ENCODE measurements around the gene NR6A1.

The NR6A1 gene

DNA sequence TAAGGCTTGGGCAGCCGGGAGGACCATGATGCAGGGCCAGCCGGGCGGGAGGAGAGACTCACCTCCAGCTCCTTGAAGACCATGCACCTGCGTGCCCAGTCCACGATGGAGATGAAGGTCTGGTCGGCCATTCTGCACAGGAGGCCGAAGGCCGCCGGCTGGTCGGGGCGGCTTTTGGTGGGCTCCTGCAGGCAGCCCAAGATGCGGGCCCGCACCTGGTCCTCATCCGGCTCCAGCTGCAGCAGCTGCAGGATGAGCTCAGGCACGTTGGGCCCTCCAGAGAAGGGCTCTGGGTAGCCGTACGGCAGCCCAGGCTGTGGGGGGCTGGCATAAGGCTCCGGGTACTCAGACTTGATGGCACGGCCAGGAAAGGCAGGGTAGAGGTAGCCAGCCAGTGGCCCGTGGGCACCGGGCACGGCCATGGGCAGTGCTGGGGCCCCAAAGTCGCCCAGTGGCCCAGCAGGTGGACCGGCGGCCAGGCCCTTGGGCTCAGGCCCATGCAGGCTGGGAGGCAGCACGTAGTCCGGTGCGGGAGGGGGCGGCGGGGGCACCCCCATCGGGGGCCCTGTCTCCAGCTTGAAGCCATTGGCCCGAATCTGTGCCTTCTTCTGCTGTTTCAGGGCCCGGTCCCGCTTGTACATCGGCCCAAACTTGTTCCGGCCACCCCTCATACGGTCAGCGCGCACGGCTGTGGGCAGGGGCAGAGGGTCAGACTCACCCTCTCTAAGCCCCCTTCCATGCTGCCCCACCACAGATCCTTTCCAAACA, 270.9 kb downstream of the NR6A1 start:
- 93% methylated on average over 40 of the region's 40 CpGs for WGBS
- Histone ChIP-seq H3K14ac (ENCODE audit: low read length in 2 of 2) (no peak overlapping the region), H3K36me3 (ENCODE audit: control insufficient read depth in 1 of 2, insufficient read depth in 2 of 2, low read depth in 1 of 2, low read length in 2 of 2) (no peaks in the 10 kb centered on the region), H3K18ac (ENCODE audit: low read depth in 1 of 2, low read length in 2 of 2) (no peak overlapping the region), H3K23ac (ENCODE audit: low read length in 2 of 2) (no peak overlapping the region), H2BK5ac (ENCODE audit: low read depth, low read length, poor library complexity, severe bottlenecking) (no peak overlapping the region), H2BK15ac (ENCODE audit: low read depth, poor library complexity, severe bottlenecking) (no peak overlapping the region), H4K8ac (ENCODE audit: low read length) (no peak overlapping the region), H2BK120ac (ENCODE audit: low read depth, low read length) (no peak overlapping the region), H3K4me2 (ENCODE audit: low read length, poor library complexity, severe bottlenecking) (no peak overlapping the region), H2BK12ac (ENCODE audit: low read length in 2 of 2) (no peak overlapping the region), H2AK5ac (ENCODE audit: low read length, severe bottlenecking) (no peak overlapping the region), H3K4me1 (ENCODE audit: control insufficient read depth, insufficient read depth, low read depth, low read length) (peaks cover 16% of the 10 kb centered on the region), H3K27me3 (ENCODE audit: control insufficient read depth in 1 of 2, insufficient read depth in 1 of 2, low read length in 2 of 2) (peaks cover 91 to 96% of the 10 kb centered on the region in 2 experiments), H3K79me1 (replicated peaks; ENCODE audit: low read length, poor library complexity, severe bottlenecking) (no peaks in the 10 kb centered on the region), H3K27ac (ENCODE audit: low read length, poor library complexity, severe bottlenecking) (no peak overlapping the region), H3K4me3 (ENCODE audit: insufficient read depth in 1 of 2, low read depth in 1 of 2, low read length in 2 of 2) (no peak overlapping the region), H3K9ac (ENCODE audit: low read length) (no peak overlapping the region), H3K9me3 (ENCODE audit: control insufficient read depth, low read length) (no peaks in the 10 kb centered on the region), H3K4ac (ENCODE audit: low read depth in 1 of 2, low read length in 2 of 2) (no peak overlapping the region), H2AFZ (ENCODE audit: low read depth, low read length) (no peak overlapping the region), H4K91ac (ENCODE audit: low read length) (no peak overlapping the region)
- DNase-seq = no peak

- DNase-seq = no peak
Observed at GRCh38 chr9:124499216-124499615, 271.9 kb downstream of the NR6A1 start.

DNA sequence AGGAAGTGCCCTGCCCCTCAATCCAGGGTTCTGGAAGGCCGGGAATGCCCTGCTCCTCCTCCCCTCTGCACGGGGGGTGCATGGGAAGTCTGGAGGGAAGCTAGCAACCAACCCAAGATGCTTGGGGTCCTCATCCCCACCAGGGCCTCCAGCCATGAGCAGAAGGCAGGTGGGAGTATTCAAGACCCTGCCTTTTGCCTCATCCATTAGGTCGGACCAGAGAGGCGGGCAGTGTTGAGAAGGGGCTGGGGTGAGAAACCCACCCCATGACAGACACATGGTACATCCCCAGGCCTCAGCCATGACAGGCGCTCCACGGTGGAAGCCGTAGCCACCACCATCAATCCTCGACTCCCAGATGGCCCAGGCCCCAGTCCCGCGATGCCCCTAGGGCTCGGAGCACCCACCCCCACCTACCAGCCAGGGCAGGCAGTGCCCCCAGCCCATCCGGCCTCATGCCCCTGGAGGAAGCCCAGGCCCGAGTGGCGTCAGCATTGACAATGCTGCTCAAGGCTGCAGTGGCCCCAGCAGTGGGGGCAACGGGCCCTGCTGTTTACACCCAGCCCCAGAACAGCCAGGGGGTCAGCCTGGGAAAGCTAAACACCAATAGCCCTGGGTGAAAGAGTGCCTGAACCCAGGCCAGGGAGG, 272.5 kb downstream of the NR6A1 start:
- no peaks in the 10 kb centered on the region for H3K9me3 ChIP-seq (ENCODE audit: control insufficient read depth, low read length)
- WGBS = 76% methylated on average over 15 of the region's 15 CpGs
- H3K79me1 ChIP-seq (replicated peaks; ENCODE audit: low read length, poor library complexity, severe bottlenecking) = no peaks in the 10 kb centered on the region
- H3K36me3 ChIP-seq (ENCODE audit: control insufficient read depth in 1 of 2, insufficient read depth in 2 of 2, low read depth in 1 of 2, low read length in 2 of 2) = no peaks in the 10 kb centered on the region
- no peak overlapping the region for H3K4ac ChIP-seq (ENCODE audit: low read depth in 1 of 2, low read length in 2 of 2)
- no peak overlapping the region for H3K4me2 ChIP-seq (ENCODE audit: low read length, poor library complexity, severe bottlenecking)
- H3K27ac ChIP-seq (ENCODE audit: low read length, poor library complexity, severe bottlenecking) = no peak overlapping the region
- H3K14ac ChIP-seq (ENCODE audit: low read length in 2 of 2) = no peak overlapping the region
- no peak overlapping the region for H4K8ac ChIP-seq (ENCODE audit: low read length)
- no peak overlapping the region for H2AK5ac ChIP-seq (ENCODE audit: low read length, severe bottlenecking)
- H2BK12ac ChIP-seq (ENCODE audit: low read length in 2 of 2) = no peak overlapping the region
- H3K27me3 ChIP-seq (ENCODE audit: control insufficient read depth in 1 of 2, insufficient read depth in 1 of 2, low read length in 2 of 2) = peaks cover 98 to 99% of the 10 kb centered on the region in 2 experiments
- DNase-seq = no peak
- H4K91ac ChIP-seq (ENCODE audit: low read length) = no peak overlapping the region
- H3K4me1 ChIP-seq (ENCODE audit: control insufficient read depth, insufficient read depth, low read depth, low read length) = peaks cover 6% of the 10 kb centered on the region
- H2BK120ac ChIP-seq (ENCODE audit: low read depth, low read length) = no peak overlapping the region
- H2BK15ac ChIP-seq (ENCODE audit: low read depth, poor library complexity, severe bottlenecking) = no peak overlapping the region
- H3K4me3 ChIP-seq (ENCODE audit: insufficient read depth in 1 of 2, low read depth in 1 of 2, low read length in 2 of 2) = no peak overlapping the region
- H3K23ac ChIP-seq (ENCODE audit: low read length in 2 of 2) = no peak overlapping the region
- H2BK5ac ChIP-seq (ENCODE audit: low read depth, low read length, poor library complexity, severe bottlenecking) = no peak overlapping the region
- H2AFZ ChIP-seq (ENCODE audit: low read depth, low read length) = no peak overlapping the region
- no peak overlapping the region for H3K9ac ChIP-seq (ENCODE audit: low read length)
- no peak overlapping the region for H3K18ac ChIP-seq (ENCODE audit: low read depth in 1 of 2, low read length in 2 of 2)

More at GRCh38 chr9:124499216-124499615, 271.9 kb downstream of the NR6A1 start:
- Histone ChIP-seq H3K36me3 (ENCODE audit: control insufficient read depth in 1 of 2, insufficient read depth in 2 of 2, low read depth in 1 of 2, low read length in 2 of 2) (no peaks in the 10 kb centered on the region), H2BK12ac (ENCODE audit: low read length in 2 of 2) (no peak overlapping the region), H3K4ac (ENCODE audit: low read depth in 1 of 2, low read length in 2 of 2) (no peak overlapping the region), H3K79me1 (replicated peaks; ENCODE audit: low read length, poor library complexity, severe bottlenecking) (no peaks in the 10 kb centered on the region), H3K23ac (ENCODE audit: low read length in 2 of 2) (no peak overlapping the region), H2BK5ac (ENCODE audit: low read depth, low read length, poor library complexity, severe bottlenecking) (no peak overlapping the region), H2BK15ac (ENCODE audit: low read depth, poor library complexity, severe bottlenecking) (no peak overlapping the region), H3K27ac (ENCODE audit: low read length, poor library complexity, severe bottlenecking) (no peak overlapping the region), H3K9ac (ENCODE audit: low read length) (no peak overlapping the region), H2AFZ (ENCODE audit: low read depth, low read length) (no peak overlapping the region), H3K27me3 (ENCODE audit: control insufficient read depth in 1 of 2, insufficient read depth in 1 of 2, low read length in 2 of 2) (peaks cover 98 to 99% of the 10 kb centered on the region in 2 experiments), H3K4me1 (ENCODE audit: control insufficient read depth, insufficient read depth, low read depth, low read length) (peaks cover 9% of the 10 kb centered on the region), H4K91ac (ENCODE audit: low read length) (no peak overlapping the region), H3K4me3 (ENCODE audit: insufficient read depth in 1 of 2, low read depth in 1 of 2, low read length in 2 of 2) (no peak overlapping the region), H3K9me3 (ENCODE audit: control insufficient read depth, low read length) (no peaks in the 10 kb centered on the region), H2BK120ac (ENCODE audit: low read depth, low read length) (no peak overlapping the region), H4K8ac (ENCODE audit: low read length) (no peak overlapping the region), H3K14ac (ENCODE audit: low read length in 2 of 2) (no peak overlapping the region), H2AK5ac (ENCODE audit: low read length, severe bottlenecking) (no peak overlapping the region), H3K4me2 (ENCODE audit: low read length, poor library complexity, severe bottlenecking) (no peak overlapping the region), H3K18ac (ENCODE audit: low read depth in 1 of 2, low read length in 2 of 2) (no peak overlapping the region)
- WGBS = 48% methylated on average over 3 of the region's 3 CpGs

DNA sequence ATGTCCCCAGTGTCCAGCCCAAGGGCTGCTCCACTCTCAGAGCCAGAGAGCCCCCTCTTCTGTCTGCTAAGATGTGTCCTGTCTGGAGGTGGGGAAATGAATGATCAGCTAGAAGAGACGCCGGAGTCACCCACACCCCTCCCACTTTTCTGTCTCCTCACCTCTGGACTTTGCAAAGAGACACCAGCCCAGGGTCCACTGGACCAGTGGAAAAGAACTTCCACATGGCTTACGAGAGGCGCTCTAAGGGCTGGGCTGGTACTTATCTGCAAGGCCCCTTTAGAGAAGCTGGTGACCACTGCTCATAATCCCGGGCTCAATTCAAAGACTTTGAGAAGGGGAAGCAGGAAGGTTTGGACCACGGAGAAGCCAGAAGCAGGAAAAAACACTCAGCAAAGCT, 273.1 kb downstream of the NR6A1 start:
- no peaks in the 10 kb centered on the region for H3K36me3 ChIP-seq (ENCODE audit: control insufficient read depth in 1 of 2, insufficient read depth in 2 of 2, low read depth in 1 of 2, low read length in 2 of 2)
- H3K4ac ChIP-seq (ENCODE audit: low read depth in 1 of 2, low read length in 2 of 2) = no peak overlapping the region
- H2AK5ac ChIP-seq (ENCODE audit: low read length, severe bottlenecking) = no peak overlapping the region
- no peak overlapping the region for H2BK15ac ChIP-seq (ENCODE audit: low read depth, poor library complexity, severe bottlenecking)
- H3K14ac ChIP-seq (ENCODE audit: low read length in 2 of 2) = no peak overlapping the region
- no peak overlapping the region for H4K8ac ChIP-seq (ENCODE audit: low read length)
- H3K27me3 ChIP-seq (ENCODE audit: control insufficient read depth in 1 of 2, insufficient read depth in 1 of 2, low read length in 2 of 2) = peaks cover 98 to 99% of the 10 kb centered on the region in 2 experiments
- H4K91ac ChIP-seq (ENCODE audit: low read length) = no peak overlapping the region
- H2BK5ac ChIP-seq (ENCODE audit: low read depth, low read length, poor library complexity, severe bottlenecking) = no peak overlapping the region
- H3K9ac ChIP-seq (ENCODE audit: low read length) = no peak overlapping the region
- peaks cover 3% of the 10 kb centered on the region for H3K4me1 ChIP-seq (ENCODE audit: control insufficient read depth, insufficient read depth, low read depth, low read length)
- no peak overlapping the region for H3K4me3 ChIP-seq (ENCODE audit: insufficient read depth in 1 of 2, low read depth in 1 of 2, low read length in 2 of 2)
- H2AFZ ChIP-seq (ENCODE audit: low read depth, low read length) = no peak overlapping the region
- no peak overlapping the region for H3K18ac ChIP-seq (ENCODE audit: low read depth in 1 of 2, low read length in 2 of 2)
- H3K27ac ChIP-seq (ENCODE audit: low read length, poor library complexity, severe bottlenecking) = no peak overlapping the region
- no peaks in the 10 kb centered on the region for H3K79me1 ChIP-seq (replicated peaks; ENCODE audit: low read length, poor library complexity, severe bottlenecking)
- WGBS = 80% methylated on average over 6 of the region's 6 CpGs
- no peak for DNase-seq
- H3K4me2 ChIP-seq (ENCODE audit: low read length, poor library complexity, severe bottlenecking) = no peak overlapping the region
- no peaks in the 10 kb centered on the region for H3K9me3 ChIP-seq (ENCODE audit: control insufficient read depth, low read length)
- no peak overlapping the region for H3K23ac ChIP-seq (ENCODE audit: low read length in 2 of 2)
- H2BK120ac ChIP-seq (ENCODE audit: low read depth, low read length) = no peak overlapping the region
- H2BK12ac ChIP-seq (ENCODE audit: low read length in 2 of 2) = no peak overlapping the region
